ENCODE results near the gene CNOT4.
"Not testable (repeated sequence)": the region's sequence is repeated elsewhere in the genome, so short reads cannot be mapped to it uniquely, and the experiment has no call there.

Gene CNOT4

GRCh38 chr7:135368416-135369186, 141.3 kb downstream of the CNOT4 start:
- in situ Hi-C loops (cut with MboI; ENCODE audit: low sequenced_read_pairs) = no loop called here

- in situ Hi-C loops (cut with MboI; ENCODE audit: low sequenced_read_pairs) = no loop called here
Measured at GRCh38 chr7:135366843-135367508, 142.9 kb downstream of the CNOT4 start.

GRCh38 chr7:135365721-135366120, 144.2 kb downstream of the CNOT4 start:
- in situ Hi-C loops (cut with MboI; ENCODE audit: low sequenced_read_pairs) = no loop called here

GRCh38 chr7:135364206-135364605, 145.7 kb downstream of the CNOT4 start:
- in situ Hi-C loops (cut with MboI; ENCODE audit: low sequenced_read_pairs) = no loop called here

GRCh38 chr7:135362871-135363270, 147.0 kb downstream of the CNOT4 start:
- in situ Hi-C loops (cut with MboI; ENCODE audit: low sequenced_read_pairs) = no loop called here

DNA sequence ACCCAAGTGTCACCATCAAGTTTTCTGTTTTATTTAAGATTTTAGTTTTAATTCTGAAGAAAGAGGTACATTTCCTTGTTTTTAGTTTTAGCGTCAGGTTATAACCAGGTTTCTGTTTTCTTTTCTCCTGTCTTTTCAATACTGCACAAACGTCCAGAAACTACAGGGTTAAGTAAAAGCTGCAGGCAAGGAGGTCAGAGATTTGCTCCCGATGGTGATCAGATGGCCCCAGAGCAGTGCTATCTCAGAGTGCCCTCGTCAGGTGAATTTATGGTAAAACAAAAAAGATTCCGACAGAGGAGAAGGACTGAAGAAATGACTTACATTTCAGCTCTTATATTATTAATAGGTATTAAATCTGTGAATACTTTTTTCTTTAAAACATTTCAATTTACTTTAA, 148.1 kb downstream of the CNOT4 start:
- in situ Hi-C loops (cut with MboI; ENCODE audit: low sequenced_read_pairs) = no loop called here

DNA sequence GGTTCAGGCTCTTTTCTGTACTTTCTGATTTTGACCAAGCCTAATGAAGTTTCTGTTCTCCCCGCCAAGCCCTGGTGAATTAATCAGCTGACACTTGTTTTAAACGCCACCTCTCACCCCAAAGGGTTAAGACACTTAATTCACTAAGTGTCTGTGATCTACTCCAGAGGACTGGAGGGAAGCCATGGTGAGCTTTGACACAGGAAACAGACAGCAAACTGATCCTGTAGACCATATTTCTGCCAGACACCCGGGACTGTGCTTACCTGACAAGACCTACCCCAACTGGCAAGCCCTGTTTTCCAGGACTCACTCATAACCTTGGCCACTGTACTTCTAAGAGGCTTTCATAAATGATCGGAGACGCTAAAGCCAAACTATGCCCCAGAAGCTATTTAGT, 150.3 kb downstream of the CNOT4 start:
- in situ Hi-C loops (cut with MboI; ENCODE audit: low sequenced_read_pairs) = no loop called here

DNA sequence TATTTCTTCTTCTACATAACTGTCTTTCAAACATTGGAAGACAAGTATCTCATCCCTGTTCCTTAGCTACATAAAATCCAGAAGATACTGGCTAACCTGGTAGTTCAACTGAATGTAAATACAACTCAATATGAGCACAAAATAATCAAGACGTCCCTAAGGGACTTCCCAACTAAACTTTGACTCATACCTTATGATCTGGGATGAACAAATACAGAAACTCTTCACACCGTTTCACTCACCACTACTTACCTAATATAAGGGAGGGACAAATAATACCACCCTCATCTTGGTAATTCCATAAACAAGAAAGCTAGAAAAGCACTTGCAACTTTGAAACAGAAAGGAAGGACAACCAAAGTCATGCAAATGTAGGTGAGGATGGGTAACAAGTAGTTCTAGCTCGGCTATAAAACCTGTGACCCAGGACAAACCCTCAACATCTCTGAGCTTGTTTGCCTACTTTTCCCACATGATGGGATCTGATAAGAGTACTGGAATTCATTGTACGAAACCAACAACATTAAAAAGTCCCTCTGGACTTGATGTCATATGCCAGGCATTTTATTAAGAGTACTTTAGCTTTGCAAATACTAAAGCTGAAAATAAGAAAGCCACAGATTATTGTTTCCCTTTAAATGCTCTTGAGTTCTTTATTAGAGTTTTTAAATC, 154.4 kb downstream of the CNOT4 start:
- in situ Hi-C loops (cut with MboI; ENCODE audit: low sequenced_read_pairs) = no loop called here

- in situ Hi-C loops (cut with MboI; ENCODE audit: low sequenced_read_pairs) = no loop called here
Measured at GRCh38 chr7:135353832-135354231, 156.1 kb downstream of the CNOT4 start.

- in situ Hi-C loops (cut with MboI; ENCODE audit: low sequenced_read_pairs) = no loop called here
Measured at GRCh38 chr7:135352285-135352684, 157.6 kb downstream of the CNOT4 start.

DNA sequence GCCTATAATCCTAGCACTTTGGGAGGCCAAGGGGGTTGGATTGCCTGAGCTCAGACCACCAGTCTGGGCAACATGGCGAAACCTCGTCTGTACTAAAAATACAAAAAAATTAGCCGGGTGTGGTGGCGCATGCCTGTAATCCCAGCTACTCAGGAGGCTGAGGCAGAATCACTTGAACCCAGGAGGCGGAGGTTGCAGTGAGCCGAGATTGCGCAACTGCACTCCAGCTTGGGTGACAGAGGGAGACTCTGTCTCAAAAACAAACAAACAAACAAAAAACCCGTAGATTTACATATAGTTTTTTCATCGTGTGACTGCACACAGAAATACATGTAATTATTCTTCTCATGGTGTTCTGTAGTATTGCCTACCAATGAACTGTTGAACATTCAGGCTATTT, 158.8 kb downstream of the CNOT4 start:
- in situ Hi-C loops (cut with MboI; ENCODE audit: low sequenced_read_pairs) = not testable (repeated sequence)

DNA sequence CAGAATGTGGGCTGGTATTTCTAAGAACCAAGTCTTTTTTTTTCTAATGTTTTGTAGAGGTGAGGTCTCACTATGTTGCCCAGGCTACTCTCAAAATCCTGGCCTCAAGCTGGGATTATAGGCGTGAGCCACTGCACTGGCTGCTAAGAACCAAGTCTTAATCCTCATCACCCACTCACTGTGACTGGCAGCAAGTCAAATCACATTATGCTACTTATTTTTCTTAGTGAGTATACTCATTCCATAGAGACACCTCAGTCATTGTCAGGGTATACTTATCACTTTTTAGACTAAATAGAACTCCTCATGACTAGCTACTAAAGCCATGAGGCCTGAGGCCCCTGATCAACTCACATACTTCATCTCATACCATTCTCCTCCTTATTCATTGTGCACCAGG, 160.2 kb downstream of the CNOT4 start:
- in situ Hi-C loops (cut with MboI; ENCODE audit: low sequenced_read_pairs) = no loop called here

DNA sequence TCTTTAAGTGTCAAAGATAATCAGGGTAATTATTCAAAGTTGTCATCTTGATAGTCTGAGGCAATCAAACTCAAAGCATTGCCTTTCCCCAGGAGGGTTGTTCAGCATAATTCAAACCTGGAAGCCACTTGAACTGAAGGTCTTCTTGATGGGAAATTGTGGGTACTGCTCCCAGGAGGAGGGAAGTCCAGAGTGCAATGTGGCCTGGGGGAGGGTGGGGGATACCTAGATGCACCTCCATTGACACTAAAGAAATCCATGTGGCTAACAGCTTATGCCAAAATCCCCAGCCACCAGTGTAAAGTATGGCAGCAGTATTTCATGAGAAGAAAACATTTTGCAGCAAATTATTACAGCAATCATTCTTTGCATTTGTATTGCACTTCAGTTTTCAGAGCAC, 161.4 kb downstream of the CNOT4 start:
- in situ Hi-C loops (cut with MboI; ENCODE audit: low sequenced_read_pairs) = no loop called here

DNA sequence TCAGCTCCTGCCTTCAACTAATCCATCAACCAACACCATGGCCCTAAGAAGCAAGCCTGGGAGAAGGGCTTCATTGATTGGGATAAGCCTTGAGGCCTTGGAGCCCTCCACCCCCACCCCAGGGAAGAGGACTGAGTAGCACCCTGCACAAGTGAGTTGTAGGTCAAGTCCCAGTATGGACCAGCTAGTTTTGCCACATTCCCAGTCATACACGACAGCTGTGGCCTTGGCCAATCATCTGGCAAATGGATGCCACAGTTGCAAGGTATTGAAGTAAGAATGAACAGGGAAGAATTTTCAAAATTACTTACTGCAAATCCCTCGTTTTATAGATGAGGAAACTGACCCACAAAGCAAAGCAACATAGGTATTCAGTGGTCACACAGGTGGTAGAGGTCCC, 166.5 kb downstream of the CNOT4 start:
- in situ Hi-C loops (cut with MboI; ENCODE audit: low sequenced_read_pairs) = no loop called here

GRCh38 chr7:135342887-135343286, 167.0 kb downstream of the CNOT4 start:
- in situ Hi-C loops (cut with MboI; ENCODE audit: low sequenced_read_pairs) = no loop called here

DNA sequence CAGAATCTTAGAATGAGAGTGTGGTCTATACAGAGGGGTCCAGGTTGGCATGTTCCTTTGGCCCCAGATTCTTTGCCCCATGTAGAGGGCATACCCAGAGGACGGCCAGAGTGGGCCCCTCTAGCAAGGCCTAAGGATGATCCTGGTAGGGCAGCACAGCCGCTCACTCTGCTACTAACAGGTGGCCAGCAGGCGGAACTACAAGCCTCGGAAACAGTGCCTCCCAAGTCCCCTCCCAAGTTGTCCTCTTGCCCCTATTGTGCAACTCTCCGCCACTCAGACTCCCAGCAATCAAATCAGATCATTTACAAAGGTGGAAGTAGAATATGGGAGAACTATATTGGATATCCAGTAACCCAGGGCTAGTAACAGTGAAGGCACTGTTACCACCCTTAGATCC, 168.9 kb downstream of the CNOT4 start:
- in situ Hi-C loops (cut with MboI; ENCODE audit: low sequenced_read_pairs) = no loop called here

- in situ Hi-C loops (cut with MboI; ENCODE audit: low sequenced_read_pairs) = no loop called here
Measured at GRCh38 chr7:135337977-135338550, 171.8 kb downstream of the CNOT4 start.

GRCh38 chr7:135337506-135337905, 172.4 kb downstream of the CNOT4 start:
- in situ Hi-C loops (cut with MboI; ENCODE audit: low sequenced_read_pairs) = no loop called here

GRCh38 chr7:135335628-135336139, 174.2 kb downstream of the CNOT4 start:
- in situ Hi-C loops (cut with MboI; ENCODE audit: low sequenced_read_pairs) = no loop called here

GRCh38 chr7:135334830-135335543, 174.9 kb downstream of the CNOT4 start:
- in situ Hi-C loops (cut with MboI; ENCODE audit: low sequenced_read_pairs) = no loop called here

DNA sequence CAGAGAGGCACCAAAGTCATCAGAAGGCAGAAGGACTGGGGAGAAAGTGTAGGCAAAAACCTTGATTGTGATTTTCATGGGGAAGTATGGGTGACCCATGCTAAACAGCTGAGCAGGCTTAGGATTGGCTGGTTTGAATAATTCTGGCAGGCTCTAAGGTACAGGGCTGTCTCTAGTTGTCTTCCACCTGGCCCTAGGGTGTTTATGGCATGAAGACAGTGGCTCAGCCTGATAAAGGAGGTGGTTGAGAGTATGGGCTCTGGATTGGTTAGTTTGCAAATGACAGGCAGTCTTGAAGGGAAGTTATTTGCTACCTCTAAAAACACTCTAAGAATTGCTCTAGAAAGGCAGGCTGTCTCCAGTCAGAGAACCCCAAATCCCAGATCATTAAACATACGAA, 176.0 kb downstream of the CNOT4 start:
- in situ Hi-C loops (cut with MboI; ENCODE audit: low sequenced_read_pairs) = no loop called here
